ENCODE data around the gene SHISAL2A. TPM values are rescaled to one million over a fixed set of nuclear protein-coding genes. Genes with fewer than 3 reads are reported as not detected.

SHISAL2A gene
- total and polyA plus RNA-seq, 2 donors (not counting 1 experiment from before 2014, with no cell fraction given) = not detected

DNA sequence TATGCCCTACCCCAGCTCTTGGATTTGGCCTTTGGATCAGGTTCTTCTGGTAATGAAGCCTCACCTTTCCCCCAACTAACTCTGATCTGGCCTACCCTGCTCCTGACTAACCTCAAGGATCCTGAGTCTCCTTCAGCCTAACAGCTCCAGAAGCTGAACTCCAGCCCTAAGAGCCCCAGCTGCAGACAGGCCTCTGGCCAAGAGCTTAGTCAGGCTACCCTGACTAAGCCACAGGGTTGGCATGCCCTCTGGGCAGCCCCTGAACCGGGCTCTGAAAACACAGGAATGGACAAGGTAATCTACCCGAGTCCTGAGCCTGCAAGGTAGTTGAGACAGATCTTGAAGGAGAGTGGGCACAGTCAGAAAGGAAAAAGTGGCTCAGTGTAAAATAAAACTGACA is 35.7 kb downstream of the SHISAL2A start:
- no peak overlapping the region for H3K4me3 ChIP-seq (replicated peaks in 1 of 4; ENCODE audit: control extremely low read depth in 1 of 4, insufficient read depth in 1 of 4, low read depth in 3 of 4, low read length in 4 of 4)
- no peaks in the 10 kb centered on the region for H3K27me3 ChIP-seq (ENCODE audit: control insufficient read depth, insufficient read depth, low read length)
- no peaks in the 10 kb centered on the region for H4K20me1 ChIP-seq (ENCODE audit: control insufficient read depth, extremely low read depth, insufficient read depth, low read length)
- no peaks in the 10 kb centered on the region for H3K9me3 ChIP-seq (ENCODE audit: control insufficient read depth, insufficient read depth, low read depth, low read length)
- no peak overlapping the region for H2AFZ ChIP-seq (ENCODE audit: low read length)
- DNase-seq (ENCODE audit: low read depth in 2 of 2) = peak in 1 of 2 donors; percentile 39
- no peaks in the 10 kb centered on the region for H3K36me3 ChIP-seq (ENCODE audit: control insufficient read depth, insufficient read depth, low read length)
- H3K4me1 ChIP-seq (ENCODE audit: control insufficient read depth, extremely low read depth, insufficient read depth, low read length) = peaks cover 4% of the 10 kb centered on the region
- no peak overlapping the region for H3K27ac ChIP-seq (ENCODE audit: insufficient read depth, low read length)
- no peaks in the 10 kb centered on the region for H3K79me2 ChIP-seq (ENCODE audit: control insufficient read depth, insufficient read depth, low read length)
- no peak overlapping the region for H3K9ac ChIP-seq (ENCODE audit: insufficient read depth, low read length)
- TF ChIP-seq EZH2 (IDR thresholded peaks at IDR 0.05; ENCODE audit: low read length, missing control alignments) = no peak
- no peak overlapping the region for H3K4me2 ChIP-seq (ENCODE audit: extremely low read depth, insufficient read depth, low read length)

- DNase-seq (ENCODE audit: low read depth in 2 of 2) = peak in 1 of 2 donors; percentile 58
- Histone ChIP-seq H3K36me3 (ENCODE audit: control insufficient read depth, insufficient read depth, low read length) (no peaks in the 10 kb centered on the region), H2AFZ (ENCODE audit: low read length) (no peak overlapping the region), H3K79me2 (ENCODE audit: control insufficient read depth, insufficient read depth, low read length) (no peaks in the 10 kb centered on the region), H3K9me3 (ENCODE audit: control insufficient read depth, insufficient read depth, low read depth, low read length) (no peaks in the 10 kb centered on the region), H3K27ac (ENCODE audit: insufficient read depth, low read length) (no peak overlapping the region), H3K4me2 (ENCODE audit: extremely low read depth, insufficient read depth, low read length) (no peak overlapping the region), H3K4me1 (ENCODE audit: control insufficient read depth, extremely low read depth, insufficient read depth, low read length) (peaks cover 4% of the 10 kb centered on the region), H3K4me3 (replicated peaks in 1 of 4; ENCODE audit: control extremely low read depth in 1 of 4, insufficient read depth in 1 of 4, low read depth in 3 of 4, low read length in 4 of 4) (no peak overlapping the region), H4K20me1 (ENCODE audit: control insufficient read depth, extremely low read depth, insufficient read depth, low read length) (no peaks in the 10 kb centered on the region), H3K9ac (ENCODE audit: insufficient read depth, low read length) (no peak overlapping the region), H3K27me3 (ENCODE audit: control insufficient read depth, insufficient read depth, low read length) (no peaks in the 10 kb centered on the region)
- TF ChIP-seq, protein P1, sequence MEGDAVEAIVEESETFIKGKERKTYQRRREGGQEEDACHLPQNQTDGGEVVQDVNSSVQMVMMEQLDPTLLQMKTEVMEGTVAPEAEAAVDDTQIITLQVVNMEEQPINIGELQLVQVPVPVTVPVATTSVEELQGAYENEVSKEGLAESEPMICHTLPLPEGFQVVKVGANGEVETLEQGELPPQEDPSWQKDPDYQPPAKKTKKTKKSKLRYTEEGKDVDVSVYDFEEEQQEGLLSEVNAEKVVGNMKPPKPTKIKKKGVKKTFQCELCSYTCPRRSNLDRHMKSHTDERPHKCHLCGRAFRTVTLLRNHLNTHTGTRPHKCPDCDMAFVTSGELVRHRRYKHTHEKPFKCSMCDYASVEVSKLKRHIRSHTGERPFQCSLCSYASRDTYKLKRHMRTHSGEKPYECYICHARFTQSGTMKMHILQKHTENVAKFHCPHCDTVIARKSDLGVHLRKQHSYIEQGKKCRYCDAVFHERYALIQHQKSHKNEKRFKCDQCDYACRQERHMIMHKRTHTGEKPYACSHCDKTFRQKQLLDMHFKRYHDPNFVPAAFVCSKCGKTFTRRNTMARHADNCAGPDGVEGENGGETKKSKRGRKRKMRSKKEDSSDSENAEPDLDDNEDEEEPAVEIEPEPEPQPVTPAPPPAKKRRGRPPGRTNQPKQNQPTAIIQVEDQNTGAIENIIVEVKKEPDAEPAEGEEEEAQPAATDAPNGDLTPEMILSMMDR (conservative IDR thresholded peaks at IDR 0.05 in 1 of 2, IDR thresholded peaks at IDR 0.05 in 1 of 2; ENCODE audit: low read depth in 1 of 2, low read length in 2 of 2) = no peak
- no peak for TF ChIP-seq EZH2 (IDR thresholded peaks at IDR 0.05; ENCODE audit: low read length, missing control alignments)
Observed at GRCh38 chr1:52669696-52670095, 36.7 kb downstream of the SHISAL2A start.

GRCh38 chr1:52670604-52671003 is 37.6 kb downstream of the SHISAL2A start:
- Histone ChIP-seq H3K4me3 (replicated peaks in 1 of 4; ENCODE audit: control extremely low read depth in 1 of 4, insufficient read depth in 1 of 4, low read depth in 3 of 4, low read length in 4 of 4) (no peak overlapping the region), H4K20me1 (ENCODE audit: control insufficient read depth, extremely low read depth, insufficient read depth, low read length) (no peaks in the 10 kb centered on the region), H3K79me2 (ENCODE audit: control insufficient read depth, insufficient read depth, low read length) (no peaks in the 10 kb centered on the region), H3K4me1 (ENCODE audit: control insufficient read depth, extremely low read depth, insufficient read depth, low read length) (peaks cover 4% of the 10 kb centered on the region), H3K36me3 (ENCODE audit: control insufficient read depth, insufficient read depth, low read length) (no peaks in the 10 kb centered on the region), H3K27me3 (ENCODE audit: control insufficient read depth, insufficient read depth, low read length) (no peaks in the 10 kb centered on the region), H3K4me2 (ENCODE audit: extremely low read depth, insufficient read depth, low read length) (no peak overlapping the region), H3K27ac (ENCODE audit: insufficient read depth, low read length) (no peak overlapping the region), H2AFZ (ENCODE audit: low read length) (no peak overlapping the region), H3K9ac (ENCODE audit: insufficient read depth, low read length) (no peak overlapping the region), H3K9me3 (ENCODE audit: control insufficient read depth, insufficient read depth, low read depth, low read length) (no peaks in the 10 kb centered on the region)
- TF ChIP-seq EZH2 (IDR thresholded peaks at IDR 0.05; ENCODE audit: low read length, missing control alignments) = no peak
- TF ChIP-seq, protein P1 (conservative IDR thresholded peaks at IDR 0.05 in 1 of 2, IDR thresholded peaks at IDR 0.05 in 1 of 2; ENCODE audit: low read depth in 1 of 2, low read length in 2 of 2) = no peak
- no peak for DNase-seq (ENCODE audit: low read depth in 2 of 2)

Measured in fibroblast of lung (primary cell).